ENCODE results near the gene NEU1.
A peak's percentile ranks its signal among the peaks of the same experiment; 100 is the strongest.
"Not testable (repeated sequence)": the region's sequence is repeated elsewhere in the genome, so short reads cannot be mapped to it uniquely, and the experiment has no call there.

Gene NEU1

GRCh38 chr6:31906727-31907126, 44.1 kb upstream of the NEU1 start:
- whole genome bisulfite sequencing (ENCODE audit: insufficient coverage): 94% methylated on average over 6 of the region's 8 CpGs
- POLR2A ChIA-PET: not testable (repeated sequence)
- CTCF ChIA-PET: interaction anchor here (0.7 to 1.9 kb wide), 3 partner anchors 16 to 29 kb away, joined by 3 to 5 read pairs (median 4); no protein-coding TSS in a partner anchor

GRCh38 chr6:31906122-31906521, 43.5 kb upstream of the NEU1 start:
- ChIA-PET CTCF (interaction anchor here (1.9 kb wide), 1 partner anchor 17 kb away, joined by 5 read pairs; no protein-coding TSS in a partner anchor), POLR2A (no interaction called here)
- H3K9me3 ChIP-seq (ENCODE audit: control extremely low read depth in 1 of 5, control insufficient read depth in 4 of 5, insufficient read depth in 2 of 5, low read depth in 1 of 5, low read length in 4 of 5): no peaks in the 10 kb centered on the region
- no peak overlapping the region for H3K27ac ChIP-seq (ENCODE audit: insufficient read depth in 1 of 2, low read depth in 1 of 2, low read length in 2 of 2, poor library complexity in 1 of 2, severe bottlenecking in 2 of 2)
- H3K36me3 ChIP-seq (ENCODE audit: control insufficient read depth in 4 of 4, insufficient read depth in 4 of 4, low read length in 3 of 4): peaks cover 0 to under 1% (median 0%) of the 10 kb centered on the region in 4 experiments
- peaks cover 2 to 27% (median 12%) of the 10 kb centered on the region in 4 experiments for H3K4me1 ChIP-seq (ENCODE audit: control extremely low read depth in 1 of 4, control insufficient read depth in 4 of 4, insufficient read depth in 4 of 4, low read length in 3 of 4)
- no peaks in the 10 kb centered on the region for H3K27me3 ChIP-seq (replicated peaks in 2 of 5; ENCODE audit: control insufficient read depth in 4 of 5, insufficient read depth in 5 of 5, low read length in 4 of 5)
- 66% methylated on average over 2 of the region's 4 CpGs for WGBS (ENCODE audit: insufficient coverage)
- no peak for DNase-seq
- no peak overlapping the region for H3K4me3 ChIP-seq (ENCODE audit: control insufficient read depth in 1 of 7, extremely low read depth in 1 of 7, insufficient read depth in 4 of 7, low read depth in 2 of 7, low read length in 6 of 7)

More at GRCh38 chr6:31906727-31907126, 44.1 kb upstream of the NEU1 start:
- not testable (repeated sequence) for H3K27me3 ChIP-seq (replicated peaks in 2 of 5; ENCODE audit: control insufficient read depth in 4 of 5, insufficient read depth in 5 of 5, low read length in 4 of 5); DNase-seq; H3K4me3 ChIP-seq (ENCODE audit: control insufficient read depth in 1 of 7, extremely low read depth in 1 of 7, insufficient read depth in 4 of 7, low read depth in 2 of 7, low read length in 6 of 7); H3K9me3 ChIP-seq (ENCODE audit: control extremely low read depth in 1 of 5, control insufficient read depth in 4 of 5, insufficient read depth in 2 of 5, low read depth in 1 of 5, low read length in 4 of 5); H3K36me3 ChIP-seq (ENCODE audit: control insufficient read depth in 4 of 4, insufficient read depth in 4 of 4, low read length in 3 of 4); H3K27ac ChIP-seq (ENCODE audit: insufficient read depth in 1 of 2, low read depth in 1 of 2, low read length in 2 of 2, poor library complexity in 1 of 2, severe bottlenecking in 2 of 2)
- peaks cover 2 to 24% (median 9%) of the 10 kb centered on the region in 4 experiments for H3K4me1 ChIP-seq (ENCODE audit: control extremely low read depth in 1 of 4, control insufficient read depth in 4 of 4, insufficient read depth in 4 of 4, low read length in 3 of 4)

GRCh38 chr6:31905041-31905440, 42.4 kb upstream of the NEU1 start:
- POLR2A ChIA-PET: no interaction called here
- no CpG with 5 or more reads among the region's 1 CpG for WGBS (ENCODE audit: insufficient coverage)
- DNase-seq: no peak
- Histone ChIP-seq H3K27ac (ENCODE audit: insufficient read depth in 1 of 2, low read depth in 1 of 2, low read length in 2 of 2, poor library complexity in 1 of 2, severe bottlenecking in 2 of 2) (no peak overlapping the region), H3K4me3 (ENCODE audit: control insufficient read depth in 1 of 7, extremely low read depth in 1 of 7, insufficient read depth in 4 of 7, low read depth in 2 of 7, low read length in 6 of 7) (no peak overlapping the region), H3K4me1 (ENCODE audit: control extremely low read depth in 1 of 4, control insufficient read depth in 4 of 4, insufficient read depth in 4 of 4, low read length in 3 of 4) (peaks cover 2 to 31% (median 18%) of the 10 kb centered on the region in 4 experiments), H3K36me3 (ENCODE audit: control insufficient read depth in 4 of 4, insufficient read depth in 4 of 4, low read length in 3 of 4) (peaks cover 0 to 4% (median 0%) of the 10 kb centered on the region in 4 experiments), H3K9me3 (ENCODE audit: control extremely low read depth in 1 of 5, control insufficient read depth in 4 of 5, insufficient read depth in 2 of 5, low read depth in 1 of 5, low read length in 4 of 5) (no peaks in the 10 kb centered on the region), H3K27me3 (replicated peaks in 2 of 5; ENCODE audit: control insufficient read depth in 4 of 5, insufficient read depth in 5 of 5, low read length in 4 of 5) (no peaks in the 10 kb centered on the region)
- CTCF ChIA-PET: interaction anchor here (1.0 to 3.0 kb wide), 3 partner anchors 16 to 47 kb away, joined by 4 to 12 read pairs (median 5); no protein-coding TSS in a partner anchor

- ChIA-PET CTCF (interaction anchor here (2.2 to 3.0 kb wide), 2 partner anchors 16 to 17 kb away, joined by 8 to 12 read pairs; no protein-coding TSS in a partner anchor), POLR2A (no interaction called here)
- DNase-seq: no peak
- no peaks in the 10 kb centered on the region for H3K27me3 ChIP-seq (replicated peaks in 2 of 5; ENCODE audit: control insufficient read depth in 4 of 5, insufficient read depth in 5 of 5, low read length in 4 of 5)
- H3K4me3 ChIP-seq (ENCODE audit: control insufficient read depth in 1 of 7, extremely low read depth in 1 of 7, insufficient read depth in 4 of 7, low read depth in 2 of 7, low read length in 6 of 7): no peak overlapping the region
- WGBS (ENCODE audit: insufficient coverage): 100% methylated on average over 1 of the region's 3 CpGs
- H3K4me1 ChIP-seq (ENCODE audit: control extremely low read depth in 1 of 4, control insufficient read depth in 4 of 4, insufficient read depth in 4 of 4, low read length in 3 of 4): peaks cover 2 to 42% (median 22%) of the 10 kb centered on the region in 4 experiments
- H3K9me3 ChIP-seq (ENCODE audit: control extremely low read depth in 1 of 5, control insufficient read depth in 4 of 5, insufficient read depth in 2 of 5, low read depth in 1 of 5, low read length in 4 of 5): no peaks in the 10 kb centered on the region
- no peak overlapping the region for H3K27ac ChIP-seq (ENCODE audit: insufficient read depth in 1 of 2, low read depth in 1 of 2, low read length in 2 of 2, poor library complexity in 1 of 2, severe bottlenecking in 2 of 2)
- H3K36me3 ChIP-seq (ENCODE audit: control insufficient read depth in 4 of 4, insufficient read depth in 4 of 4, low read length in 3 of 4): peaks cover 0 to 4% (median 0%) of the 10 kb centered on the region in 4 experiments
These were observed 41.3 kb upstream of the NEU1 start for GRCh38 chr6:31903957-31904356.

GRCh38 chr6:31901953-31902643, 39.5 kb upstream of the NEU1 start, which contains the start of gene ZBTB12:
TSS of gene ZBTB12 (minus strand) at chr6:31902086. CDS start at chr6:31901305, 781 bp downstream.
- 0% methylated on average over 27 of the region's 77 CpGs for WGBS (ENCODE audit: insufficient coverage)
- POLR2A ChIA-PET: interaction anchor here (0.6 to 1.2 kb wide), 2 partner anchors 25 to 70 kb away, joined by 3 read pairs; partner anchors contain the start of genes C2 and DXO
- CTCF ChIA-PET: interaction anchor here (0.6 to 3.0 kb wide), 3 partner anchors 14 to 77 kb away, joined by 3 to 12 read pairs (median 8); no protein-coding TSS in a partner anchor
- DNase-seq: peak; percentile 91 to 97 (median 96)
- peak within 1 kb of the TSS; percentile 50 to 84 (median 75) for H3K4me3 ChIP-seq (ENCODE audit: control insufficient read depth in 1 of 7, extremely low read depth in 1 of 7, insufficient read depth in 4 of 7, low read depth in 2 of 7, low read length in 6 of 7)
- no peaks in the 10 kb centered on the region for H3K27me3 ChIP-seq (replicated peaks in 2 of 5; ENCODE audit: control insufficient read depth in 4 of 5, insufficient read depth in 5 of 5, low read length in 4 of 5)
- peaks cover 0 to 4% (median 0%) of the 10 kb centered on the region in 4 experiments for H3K36me3 ChIP-seq (ENCODE audit: control insufficient read depth in 4 of 4, insufficient read depth in 4 of 4, low read length in 3 of 4)
- peak within 1 kb of the TSS; percentile 40 to 77 for H3K27ac ChIP-seq (ENCODE audit: insufficient read depth in 1 of 2, low read depth in 1 of 2, low read length in 2 of 2, poor library complexity in 1 of 2, severe bottlenecking in 2 of 2)
- no peaks in the 10 kb centered on the region for H3K9me3 ChIP-seq (ENCODE audit: control extremely low read depth in 1 of 5, control insufficient read depth in 4 of 5, insufficient read depth in 2 of 5, low read depth in 1 of 5, low read length in 4 of 5)
- H3K4me1 ChIP-seq (ENCODE audit: control extremely low read depth in 1 of 4, control insufficient read depth in 4 of 4, insufficient read depth in 4 of 4, low read length in 3 of 4): peaks cover 4 to 44% (median 34%) of the 10 kb centered on the region in 4 experiments

GRCh38 chr6:31901415-31901952, 38.9 kb upstream of the NEU1 start:
- Histone ChIP-seq H3K36me3 (ENCODE audit: control insufficient read depth in 4 of 4, insufficient read depth in 4 of 4, low read length in 3 of 4) (peaks cover 0 to 4% (median 0%) of the 10 kb centered on the region in 4 experiments), H3K4me3 (ENCODE audit: control insufficient read depth in 1 of 7, extremely low read depth in 1 of 7, insufficient read depth in 4 of 7, low read depth in 2 of 7, low read length in 6 of 7) (peak overlapping the region; percentile 18 to 84 (median 75)), H3K27ac (ENCODE audit: insufficient read depth in 1 of 2, low read depth in 1 of 2, low read length in 2 of 2, poor library complexity in 1 of 2, severe bottlenecking in 2 of 2) (peak overlapping the region; percentile 40 to 77), H3K27me3 (replicated peaks in 2 of 5; ENCODE audit: control insufficient read depth in 4 of 5, insufficient read depth in 5 of 5, low read length in 4 of 5) (no peaks in the 10 kb centered on the region), H3K9me3 (ENCODE audit: control extremely low read depth in 1 of 5, control insufficient read depth in 4 of 5, insufficient read depth in 2 of 5, low read depth in 1 of 5, low read length in 4 of 5) (no peaks in the 10 kb centered on the region), H3K4me1 (ENCODE audit: control extremely low read depth in 1 of 4, control insufficient read depth in 4 of 4, insufficient read depth in 4 of 4, low read length in 3 of 4) (peaks cover 4 to 47% (median 36%) of the 10 kb centered on the region in 4 experiments)
- ChIA-PET CTCF (no interaction called here), POLR2A (interaction anchor here (1.2 kb wide), 1 partner anchor 70 kb away, joined by 3 read pairs; the partner anchor contains the start of gene DXO)
- WGBS (ENCODE audit: insufficient coverage): 0% methylated on average over 14 of the region's 45 CpGs
- peak; percentile 40 to 73 (median 68) for DNase-seq

Data from common myeloid progenitor, CD34-positive (primary cell).